Gastroesophageal sphincter (tissue), 4 donors: Measurements from ENCODE around the gene PTPRN2. TPM values are rescaled to one million over a fixed set of nuclear protein-coding genes. Genes with fewer than 3 reads are reported as not detected.

Source experiments
- ATAC-seq: fragments of 150-250 bp; one replicate; pipeline ENCODE4 v1.9.1; 2016; ENCODE audit warnings: mild to moderate bottlenecking, moderate library complexity
- H3K27ac ChIP-seq, 4 donors: fragments of 200-600 bp; sonication (generic) in 3 of 4; 1 replicate in 3 of 4; 2 replicates in 1 of 4; pipeline ENCODE4 v1.5.1; 2016 to 2019
- H3K27me3 ChIP-seq: fragments of 200-600 bp; sonication (generic); one replicate; pipeline ENCODE4 v1.5.1; 2019
- H3K36me3 ChIP-seq, 2 donors: fragments of 200-600 bp; sonication (generic); one replicate each; pipeline ENCODE4 v1.5.1; 2019; ENCODE audit warnings: control low read depth in 1 of 2
- H3K4me1 ChIP-seq, 3 donors: fragments of 200-600 bp; sonication (generic); 1 replicate in 2 of 3; 2 replicates in 1 of 3; pipeline ENCODE4 v1.5.1; 2016 to 2019; ENCODE audit warnings: control low read depth in 2 of 3
- H3K4me3 ChIP-seq, 2 donors: fragments of 200-600 bp; sonication (generic); one replicate each; pipeline ENCODE4 v1.5.1; 2019; ENCODE audit warnings: mild to moderate bottlenecking in 1 of 2, moderate library complexity in 1 of 2
- H3K9me3 ChIP-seq, 3 donors: fragments of 200-600 bp; sonication (generic); one replicate each; pipeline ENCODE4 v1.5.1; 2017 to 2019; ENCODE audit warnings: control low read depth in 2 of 3
- EP300 ChIP-seq: sonication (generic); formaldehyde crosslinking; IDR thresholded peaks from one replicate; pipeline ENCODE4 v1.6.1; 2017; ENCODE audit warnings: antibody characterized with exemption, mild to moderate bottlenecking
- POLR2A ChIP-seq, 2 donors: fragments of 450-650 bp; IDR thresholded peaks; one replicate each; pipeline ENCODE4 v1.6.1; 2017; ENCODE audit warnings: antibody characterized with exemption in 2 of 2, mild to moderate bottlenecking in 2 of 2, moderate library complexity in 1 of 2
- POLR2AphosphoS5 ChIP-seq: sonication (generic); formaldehyde crosslinking; IDR thresholded peaks from one replicate; pipeline ENCODE4 v1.6.1; 2017; ENCODE audit warnings: antibody characterized with exemption
- WGBS, 2 donors: methylation state at CpG; one replicate each; pipeline ENCODE4 v1.1.5; 2018; ENCODE audit warnings: low coverage in 1 of 2; 5-methylcytosine and 5-hydroxymethylcytosine counted together
- total RNA-seq, 4 donors: library from RNA; depleted of rRNA; stranded (reverse); fragments of >200 nt; gene quantifications; one replicate each; pipeline ENCODE4 v1.1.0, GENCODE V29; 2016
- TF ChIP-seq, protein P1 (sequence below), 4 experiments: fragments of 200-600 bp in 2 of 4; fragments of 450-650 bp in 2 of 4; sonication (generic) in 1 of 4; IDR thresholded peaks; one replicate each; pipeline ENCODE4 v1.5.1; 2017 to 2019; ENCODE audit warnings: antibody characterized with exemption in 4 of 4, mild to moderate bottlenecking in 2 of 4, moderate library complexity in 2 of 4

Gene PTPRN2
- total RNA-seq, 4 donors from 2014 or later, result 1.7 to 4.7 (median 3.3) TPM

DNA sequence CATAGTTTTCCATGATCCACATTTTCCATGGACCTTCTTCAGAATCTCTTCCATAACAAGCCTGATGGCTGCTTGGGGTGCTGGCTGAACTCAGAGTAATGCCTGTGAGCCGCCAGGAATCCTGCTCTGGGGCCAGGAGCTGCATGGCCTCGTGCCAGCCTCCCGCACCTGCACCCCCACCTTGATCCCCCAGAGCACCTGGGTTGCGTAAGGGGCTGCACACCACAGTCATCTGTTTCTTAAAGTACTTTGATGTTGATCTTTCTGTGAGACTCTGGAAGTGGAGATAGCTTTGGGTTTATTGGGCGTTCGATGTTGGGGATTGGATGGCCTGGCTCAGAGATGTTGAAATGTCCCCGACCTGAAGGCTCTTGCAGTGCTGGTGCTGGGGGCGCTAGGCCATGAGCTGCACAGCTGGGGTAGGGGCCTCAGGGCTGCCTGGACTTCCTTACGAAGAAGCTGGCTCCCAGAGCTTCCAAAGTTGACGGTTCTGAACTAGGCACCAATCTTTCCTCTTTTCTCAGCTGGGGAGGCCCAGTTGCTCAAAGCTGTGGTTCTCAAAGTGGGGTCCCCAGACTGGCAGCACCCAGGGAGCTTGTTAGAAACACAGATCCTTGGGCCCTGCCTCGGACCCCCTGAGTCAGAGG, 716.9 kb downstream of the PTPRN2 start:
- no peak for ATAC-seq
- Histone ChIP-seq H3K27ac (no peak overlapping the region), H3K27me3 (peaks cover 30% of the 10 kb centered on the region), H3K4me1 (no peaks in the 10 kb centered on the region), H3K36me3 (no peaks in the 10 kb centered on the region), H3K4me3 (no peak overlapping the region), H3K9me3 (peaks cover 0 to 9% (median 0%) of the 10 kb centered on the region in 3 donors)
- WGBS, 2 donors, result 62 to 100% methylated on average over 2 of the region's 11 CpGs
- TF ChIP-seq POLR2A (IDR thresholded peaks at IDR 0.05), result no peak
- no peak for TF ChIP-seq POLR2AphosphoS5
- no peak for TF ChIP-seq EP300
- TF ChIP-seq, protein P1, sequence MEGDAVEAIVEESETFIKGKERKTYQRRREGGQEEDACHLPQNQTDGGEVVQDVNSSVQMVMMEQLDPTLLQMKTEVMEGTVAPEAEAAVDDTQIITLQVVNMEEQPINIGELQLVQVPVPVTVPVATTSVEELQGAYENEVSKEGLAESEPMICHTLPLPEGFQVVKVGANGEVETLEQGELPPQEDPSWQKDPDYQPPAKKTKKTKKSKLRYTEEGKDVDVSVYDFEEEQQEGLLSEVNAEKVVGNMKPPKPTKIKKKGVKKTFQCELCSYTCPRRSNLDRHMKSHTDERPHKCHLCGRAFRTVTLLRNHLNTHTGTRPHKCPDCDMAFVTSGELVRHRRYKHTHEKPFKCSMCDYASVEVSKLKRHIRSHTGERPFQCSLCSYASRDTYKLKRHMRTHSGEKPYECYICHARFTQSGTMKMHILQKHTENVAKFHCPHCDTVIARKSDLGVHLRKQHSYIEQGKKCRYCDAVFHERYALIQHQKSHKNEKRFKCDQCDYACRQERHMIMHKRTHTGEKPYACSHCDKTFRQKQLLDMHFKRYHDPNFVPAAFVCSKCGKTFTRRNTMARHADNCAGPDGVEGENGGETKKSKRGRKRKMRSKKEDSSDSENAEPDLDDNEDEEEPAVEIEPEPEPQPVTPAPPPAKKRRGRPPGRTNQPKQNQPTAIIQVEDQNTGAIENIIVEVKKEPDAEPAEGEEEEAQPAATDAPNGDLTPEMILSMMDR (IDR thresholded peaks at IDR 0.05), result no peak

DNA sequence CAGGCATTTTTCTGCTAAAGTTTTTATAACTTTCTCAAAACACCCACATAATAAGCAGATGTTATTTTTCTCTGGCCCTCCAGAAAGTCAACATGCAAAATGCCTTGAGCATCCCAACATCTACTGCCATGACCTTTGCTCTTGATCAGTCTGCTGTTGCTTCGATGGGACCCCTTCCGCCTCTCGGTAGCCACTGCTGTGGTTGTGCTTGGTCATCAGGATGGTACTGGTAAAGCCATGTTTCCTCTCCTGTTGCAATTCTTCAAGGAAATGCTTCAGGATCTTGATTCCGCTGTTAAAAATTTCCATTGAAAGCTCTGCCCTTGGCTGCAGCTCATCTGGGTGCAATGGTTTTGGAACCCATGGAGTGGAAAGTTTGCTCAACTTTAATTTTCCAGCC, 717.8 kb downstream of the PTPRN2 start:
- no peak overlapping the region for H3K4me3 ChIP-seq
- H3K27ac ChIP-seq, result no peak overlapping the region
- WGBS, 2 donors, result 90 to 100% methylated on average over 3 to 4 of the region's 4 CpGs
- TF ChIP-seq EP300 (no peak), POLR2AphosphoS5 (no peak), POLR2A (IDR thresholded peaks at IDR 0.05) (no peak)
- TF ChIP-seq, protein P1 (IDR thresholded peaks at IDR 0.05), result no peak
- H3K9me3 ChIP-seq, result peaks cover 0 to 9% (median 0%) of the 10 kb centered on the region in 3 donors
- no peak for ATAC-seq
- H3K4me1 ChIP-seq, result no peaks in the 10 kb centered on the region
- no peaks in the 10 kb centered on the region for H3K36me3 ChIP-seq
- H3K27me3 ChIP-seq, result peaks cover 20% of the 10 kb centered on the region

DNA sequence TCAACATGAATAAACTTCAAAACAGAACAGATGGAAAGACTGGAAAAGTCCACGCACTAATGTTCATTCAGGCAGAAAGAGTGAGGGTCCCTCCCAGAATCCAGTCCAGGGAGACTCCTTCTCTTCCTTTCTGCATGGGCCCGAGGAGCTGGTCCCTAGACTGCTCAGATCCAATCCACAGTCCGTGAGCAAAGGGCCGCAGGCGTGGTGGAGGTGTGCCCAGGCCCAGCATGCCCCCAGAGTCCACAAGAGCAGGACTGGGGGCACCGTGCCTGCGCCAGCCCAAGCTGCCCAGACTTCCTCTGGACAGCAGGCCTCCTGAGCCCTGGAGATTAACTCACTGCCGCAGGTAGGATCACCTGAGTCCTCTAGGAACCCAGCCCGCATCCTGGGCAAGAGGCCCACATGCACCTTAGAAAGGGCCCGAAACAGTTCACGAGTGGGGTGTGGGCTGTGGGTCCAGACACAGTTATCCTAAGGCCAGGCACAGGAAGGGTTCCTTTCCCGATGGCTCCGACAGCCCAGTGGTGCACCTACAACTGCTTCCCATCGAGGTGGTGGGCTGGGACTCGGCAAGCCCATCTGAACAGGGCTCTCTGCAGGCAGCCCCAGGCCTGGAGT, 719.8 kb downstream of the PTPRN2 start:
- H3K4me1 ChIP-seq, result no peaks in the 10 kb centered on the region
- TF ChIP-seq, protein P1 (IDR thresholded peaks at IDR 0.05), result no peak
- no peak for TF ChIP-seq EP300
- no peak for TF ChIP-seq POLR2AphosphoS5
- no peak for TF ChIP-seq POLR2A (IDR thresholded peaks at IDR 0.05)
- H3K27ac ChIP-seq, result no peak overlapping the region
- no peak overlapping the region for H3K4me3 ChIP-seq
- H3K27me3 ChIP-seq, result peaks cover 6% of the 10 kb centered on the region
- peaks cover 0 to 9% (median 0%) of the 10 kb centered on the region in 3 donors for H3K9me3 ChIP-seq
- WGBS, 2 donors, result 95% methylated on average over 4 of the region's 15 CpGs; no CpG with 5 or more reads in 1 of the 2 donors
- H3K36me3 ChIP-seq, result no peaks in the 10 kb centered on the region
- ATAC-seq, result no peak

DNA sequence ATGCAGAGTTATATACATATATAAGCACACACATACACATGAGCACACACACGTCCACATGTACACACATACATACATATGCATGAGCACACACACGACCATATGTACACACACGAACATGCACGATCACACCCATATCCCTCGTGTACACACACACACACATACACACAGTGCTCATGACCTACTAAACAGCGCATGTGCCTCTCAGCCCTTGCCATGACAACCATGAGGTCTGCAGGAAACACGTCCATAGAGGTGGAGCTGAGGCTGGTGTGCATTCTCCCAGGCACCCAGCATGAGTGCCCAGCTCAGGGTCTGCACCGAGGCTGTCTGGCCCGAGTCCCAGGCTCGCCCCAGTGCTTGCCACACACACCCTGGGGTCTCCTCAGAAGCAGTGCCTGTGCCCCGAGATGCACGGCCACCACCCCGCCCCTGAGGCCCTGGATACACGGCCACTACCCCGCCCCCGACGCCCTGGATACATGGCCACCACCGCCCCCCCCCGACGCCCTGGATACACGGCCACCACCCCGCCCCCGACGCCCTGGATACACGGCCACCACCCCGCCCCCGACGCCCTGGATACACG, 721.2 kb downstream of the PTPRN2 start:
- Histone ChIP-seq H3K4me3 (no peak overlapping the region), H3K27me3 (no peaks in the 10 kb centered on the region), H3K4me1 (no peaks in the 10 kb centered on the region), H3K9me3 (peaks cover 0 to 9% (median 0%) of the 10 kb centered on the region in 3 donors), H3K36me3 (no peaks in the 10 kb centered on the region), H3K27ac (no peak overlapping the region)
- no peak for TF ChIP-seq POLR2A (IDR thresholded peaks at IDR 0.05)
- no peak for TF ChIP-seq POLR2AphosphoS5
- no peak for TF ChIP-seq EP300
- TF ChIP-seq, protein P1 (IDR thresholded peaks at IDR 0.05), result no peak
- WGBS, 2 donors, result 77 to 78% methylated on average over 5 to 7 of the region's 29 CpGs
- no peak for ATAC-seq
